Activated T-helper 2 cell treated with anti-CD3 and anti-CD28 coated beads, Interferon-gamma antibody, Interleukin-2, Interleukin-4, amounts not matched to agents 10 μg/mL and 5 μg/mL and 100 μg/mL, durations not matched to agents 14 hours and 24 hours and 36 hours (primary cell): Measurements from ENCODE around the gene SERINC2. TPM values are rescaled to one million over a fixed set of nuclear protein-coding genes. Genes with fewer than 3 reads are reported as not detected.

Experiments
- DNase-seq: peaks from one replicate; pipeline ENCODE4 v3.0.0; 2021; ENCODE audit warnings: low spot score
- H3K27ac Mint-ChIP-seq: one replicate; pipeline ENCODE4 v1.8.0; 2021; ENCODE audit warnings: mixed read lengths
- H3K27me3 Mint-ChIP-seq: one replicate; pipeline ENCODE4 v1.8.0; 2021; ENCODE audit warnings: low read depth, mixed read lengths
- H3K36me3 Mint-ChIP-seq: one replicate; pipeline ENCODE4 v1.8.0; 2021; ENCODE audit warnings: low read depth, mixed read lengths
- H3K4me1 Mint-ChIP-seq: one replicate; pipeline ENCODE4 v1.8.0; 2021; ENCODE audit warnings: low read depth, mixed read lengths
- H3K4me3 Mint-ChIP-seq: one replicate; pipeline ENCODE4 v1.8.0; 2021; ENCODE audit warnings: low read depth, mild to moderate bottlenecking, moderate library complexity, mixed read lengths
- H3K9me3 Mint-ChIP-seq: one replicate; pipeline ENCODE4 v1.8.0; 2021; ENCODE audit warnings: mixed read lengths
- intact Hi-C: fragments of 100-400 bp; cut with micrococcal nuclease; formaldehyde crosslinking; loops from one replicate; pipeline ENCODE4 v1.15.1; 2023
- total RNA-seq: library from RNA; stranded (reverse); gene quantifications from 2 replicates; pipeline ENCODE4 v1.2.3, GENCODE V29; 2022

The SERINC2 gene
- total RNA-seq, 1 donor from 2014 or later, result 0.27 TPM

DNA sequence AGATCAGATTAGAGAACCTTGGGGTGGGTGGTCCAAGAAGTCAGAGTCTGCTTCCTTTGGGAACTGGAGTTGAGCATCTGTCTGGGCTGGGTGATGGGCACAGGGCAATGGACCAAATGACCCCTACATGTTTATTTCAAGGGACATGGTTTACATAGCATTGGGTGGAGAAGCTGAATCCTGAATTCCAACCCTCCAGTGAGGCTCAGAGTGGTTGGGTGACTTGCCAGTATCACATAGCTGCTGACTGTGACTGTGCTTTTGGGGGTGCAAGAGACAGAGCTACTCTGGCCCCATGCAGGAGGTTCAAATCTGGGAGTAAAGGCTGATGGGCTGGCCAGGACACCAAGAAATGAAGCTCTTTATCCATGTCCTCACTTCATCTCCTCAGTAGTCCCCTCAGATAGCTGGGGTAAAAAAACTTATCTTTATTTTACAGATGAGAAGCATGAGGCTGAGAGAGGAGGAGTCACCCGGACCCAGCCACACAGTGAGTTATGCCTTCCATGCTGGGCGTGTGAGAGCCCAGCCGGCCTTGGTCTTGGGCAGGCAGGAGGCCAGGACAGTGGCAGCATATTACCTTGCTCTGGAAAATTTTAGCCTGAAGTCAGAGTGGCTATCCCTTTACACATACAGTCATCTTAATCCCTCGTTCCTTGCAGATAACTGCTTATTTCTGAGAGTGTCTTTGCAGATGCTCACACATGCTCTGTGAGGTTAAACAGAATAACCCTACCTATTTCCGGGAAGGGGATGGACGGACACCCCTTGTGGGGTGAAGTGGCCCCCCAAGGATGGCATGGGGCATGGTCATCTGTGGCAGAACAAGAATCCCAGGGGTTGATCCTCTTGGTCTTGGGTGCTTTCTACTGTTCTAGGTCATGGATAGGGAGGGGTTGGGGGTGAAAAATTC lies 2.8 kb upstream of the SERINC2 start:
- peaks cover 3% of the 10 kb centered on the region for H3K4me1 Mint-ChIP-seq

DNA sequence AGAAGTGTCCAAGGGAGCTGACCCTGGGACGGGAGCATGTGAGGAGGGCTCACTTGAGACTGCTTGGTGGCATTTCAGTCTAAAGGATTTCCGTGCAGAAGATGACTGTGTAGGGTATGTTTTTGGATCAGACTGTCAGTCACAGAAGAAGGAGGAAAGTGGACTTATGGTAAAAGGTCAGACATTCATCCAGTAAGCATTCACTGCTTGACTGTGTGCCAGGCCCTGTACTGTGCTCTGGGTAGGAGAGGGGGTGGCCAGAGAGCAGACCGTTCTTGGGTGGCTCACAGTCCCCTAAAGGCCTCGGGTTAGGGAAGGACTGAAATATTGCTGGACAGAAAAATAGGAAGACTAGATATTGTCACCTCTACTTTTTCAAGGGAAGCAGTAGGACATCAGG lies 2.1 kb upstream of the SERINC2 start:
- Mint-ChIP-seq H3K4me1 (peaks cover 3% of the 10 kb centered on the region), H3K27me3 (peaks cover 48% of the 10 kb centered on the region), H3K4me3 (no peak overlapping the region), H3K36me3 (no peaks in the 10 kb centered on the region), H3K27ac (no peak overlapping the region), H3K9me3 (no peaks in the 10 kb centered on the region)
- DNase-seq, result no peak
- intact Hi-C loops, result no loop called here

More for the DNA sequence above, 2.8 kb upstream of the SERINC2 start:
- Mint-ChIP-seq H3K27me3 (peaks cover 42% of the 10 kb centered on the region), H3K27ac (no peak overlapping the region), H3K9me3 (no peaks in the 10 kb centered on the region), H3K36me3 (no peaks in the 10 kb centered on the region), H3K4me3 (no peak overlapping the region)
- DNase-seq, result no peak
- intact Hi-C loops, result no loop called here

DNA sequence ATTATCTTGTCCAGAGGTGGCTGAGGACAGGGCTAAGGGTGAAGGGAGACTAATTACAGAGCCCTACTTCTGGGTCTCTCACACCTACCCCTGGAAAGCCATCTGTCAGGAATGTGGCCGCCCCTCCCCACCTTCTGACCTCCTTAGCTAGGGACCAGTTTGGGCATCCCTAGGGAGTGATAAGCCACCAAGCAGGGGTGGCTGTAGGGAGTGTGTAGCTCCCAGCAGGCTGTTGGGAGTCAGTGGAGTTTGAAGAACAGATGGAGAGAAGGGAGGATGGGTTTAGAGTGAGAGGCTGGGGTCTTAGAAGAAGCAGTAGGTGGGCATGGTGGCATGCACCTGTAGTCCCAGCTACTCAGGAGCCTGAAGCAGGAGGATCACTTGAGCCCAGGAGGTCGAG lies 808 bp upstream of the SERINC2 start:
- Mint-ChIP-seq H3K9me3 (no peaks in the 10 kb centered on the region), H3K36me3 (no peaks in the 10 kb centered on the region), H3K27ac (no peak overlapping the region), H3K4me3 (peak overlapping the region; percentile 65), H3K4me1 (peaks cover 3% of the 10 kb centered on the region), H3K27me3 (peaks cover 56% of the 10 kb centered on the region)
- intact Hi-C loops, result no loop called here
- no peak for DNase-seq

DNA sequence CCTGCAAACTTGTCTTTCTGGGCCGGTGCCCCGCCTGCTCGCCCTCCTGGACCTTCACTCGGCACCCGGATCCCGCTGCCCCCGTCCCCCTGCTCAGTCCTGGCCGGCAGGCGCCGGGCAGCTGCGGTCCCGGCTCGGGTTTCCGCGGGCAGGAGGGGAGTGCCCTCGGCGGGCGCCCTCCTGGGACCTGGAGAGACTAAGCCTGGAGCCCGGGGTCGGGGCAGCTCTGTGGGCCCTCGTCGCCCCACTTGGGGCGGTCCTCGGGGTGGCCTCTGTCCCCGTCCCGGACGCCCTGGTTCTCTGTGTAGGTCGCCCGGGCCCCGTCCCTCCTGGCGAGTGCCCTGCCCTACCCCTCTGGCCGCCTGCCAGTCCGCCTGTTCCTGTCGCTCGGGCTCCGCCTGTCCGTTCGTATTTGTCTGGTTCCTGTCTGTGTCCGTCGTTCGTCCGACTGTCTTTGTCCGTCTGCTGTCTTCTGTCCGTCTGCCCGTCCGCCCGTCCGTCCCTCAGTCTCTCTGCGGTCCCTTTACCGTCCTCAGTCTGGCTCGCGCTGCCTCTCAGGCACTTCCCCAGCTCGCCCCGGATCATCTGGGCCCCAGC lies 490 bp downstream of the SERINC2 start:
- no peak for DNase-seq
- intact Hi-C loops, result no loop called here
- peak overlapping the region; percentile 79 for H3K4me3 Mint-ChIP-seq
- no peak overlapping the region for H3K27ac Mint-ChIP-seq
- peaks cover 60% of the 10 kb centered on the region for H3K27me3 Mint-ChIP-seq
- H3K4me1 Mint-ChIP-seq, result peaks cover 3% of the 10 kb centered on the region
- H3K36me3 Mint-ChIP-seq, result no peaks in the 10 kb centered on the region
- H3K9me3 Mint-ChIP-seq, result no peaks in the 10 kb centered on the region

DNA sequence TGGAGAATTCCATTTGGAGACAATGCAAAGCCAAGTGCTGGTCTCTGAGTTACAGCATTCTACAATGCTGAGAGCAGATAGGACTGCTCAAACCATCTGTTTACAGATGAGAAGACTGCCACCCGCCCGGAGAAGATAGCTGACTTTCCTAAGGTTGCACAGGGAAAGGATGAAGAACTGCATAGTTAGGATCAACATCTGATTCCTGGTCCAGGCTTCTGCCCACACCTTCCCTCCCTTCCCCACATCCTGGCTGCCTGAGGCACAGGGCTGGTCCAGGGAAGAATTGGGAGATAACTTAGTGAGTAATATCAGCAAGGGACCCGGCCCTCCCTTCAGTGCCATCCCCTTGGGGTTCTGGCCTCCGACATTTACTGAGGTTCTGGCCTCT lies 2.0 kb downstream of the SERINC2 start:
- Mint-ChIP-seq H3K4me3 (no peak overlapping the region), H3K27me3 (peaks cover 57% of the 10 kb centered on the region), H3K36me3 (no peaks in the 10 kb centered on the region), H3K9me3 (no peaks in the 10 kb centered on the region), H3K4me1 (peaks cover 3% of the 10 kb centered on the region), H3K27ac (no peak overlapping the region)
- intact Hi-C loops, result no loop called here
- DNase-seq, result no peak

DNA sequence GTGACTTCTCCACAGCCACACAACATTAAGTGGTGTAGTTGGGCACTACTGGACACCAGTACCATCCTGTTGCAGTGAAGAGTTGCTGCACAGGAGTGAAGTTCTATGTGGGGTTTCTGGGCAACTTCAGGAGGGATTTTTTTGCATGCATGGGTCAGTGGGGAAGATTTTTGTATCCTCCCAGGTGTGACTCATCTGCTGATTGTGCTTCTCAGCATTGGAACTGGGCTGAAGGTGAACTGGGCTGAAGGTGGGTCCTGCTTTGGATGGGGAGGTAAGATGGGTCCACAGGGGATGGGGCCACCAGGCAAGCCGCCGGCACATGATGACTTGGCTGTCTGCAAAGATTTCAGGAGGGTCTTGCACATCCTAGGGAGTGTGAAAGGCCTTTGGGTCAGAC lies 2.6 kb downstream of the SERINC2 start:
- H3K4me3 Mint-ChIP-seq, result no peak overlapping the region
- H3K9me3 Mint-ChIP-seq, result no peaks in the 10 kb centered on the region
- peaks cover 53% of the 10 kb centered on the region for H3K27me3 Mint-ChIP-seq
- no peaks in the 10 kb centered on the region for H3K36me3 Mint-ChIP-seq
- intact Hi-C loops, result no loop called here
- no peak overlapping the region for H3K27ac Mint-ChIP-seq
- no peak for DNase-seq
- H3K4me1 Mint-ChIP-seq, result peaks cover 3% of the 10 kb centered on the region

DNA sequence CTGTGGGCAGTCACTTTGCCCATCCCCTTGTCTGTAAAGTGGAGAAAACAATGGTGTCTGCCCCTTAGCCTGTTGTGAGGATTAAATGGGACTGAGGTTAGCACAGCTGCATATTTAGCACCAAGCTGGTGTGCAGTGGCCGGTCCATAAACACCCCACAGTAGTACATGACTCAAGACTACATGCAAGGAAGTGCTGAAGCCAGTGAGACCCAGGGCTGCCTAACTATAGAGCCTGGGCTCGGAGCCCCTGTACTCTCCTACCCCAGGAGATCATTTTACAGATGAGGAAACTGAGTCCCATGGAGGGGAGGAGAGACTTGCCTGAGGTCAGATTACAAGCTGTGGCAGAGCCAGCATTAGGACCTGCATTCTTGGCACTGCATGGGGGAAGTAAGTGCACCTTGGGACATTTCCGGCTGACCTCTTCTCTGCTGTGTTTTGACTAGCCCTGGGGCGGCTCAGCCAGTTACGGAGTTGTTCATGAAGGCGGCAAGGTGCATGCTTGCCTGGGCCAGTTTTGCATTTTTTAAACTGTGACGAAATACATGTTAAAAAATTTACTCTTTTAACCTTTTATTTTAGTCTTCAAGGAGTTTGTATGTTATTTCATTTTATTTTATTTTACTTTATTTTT lies 3.2 kb downstream of the SERINC2 start:
- DNase-seq, result no peak
- H3K4me1 Mint-ChIP-seq, result peaks cover 3% of the 10 kb centered on the region
- no peak overlapping the region for H3K4me3 Mint-ChIP-seq
- intact Hi-C loops, result no loop called here
- no peaks in the 10 kb centered on the region for H3K9me3 Mint-ChIP-seq
- peaks cover 50% of the 10 kb centered on the region for H3K27me3 Mint-ChIP-seq
- no peak overlapping the region for H3K27ac Mint-ChIP-seq
- no peaks in the 10 kb centered on the region for H3K36me3 Mint-ChIP-seq

DNA sequence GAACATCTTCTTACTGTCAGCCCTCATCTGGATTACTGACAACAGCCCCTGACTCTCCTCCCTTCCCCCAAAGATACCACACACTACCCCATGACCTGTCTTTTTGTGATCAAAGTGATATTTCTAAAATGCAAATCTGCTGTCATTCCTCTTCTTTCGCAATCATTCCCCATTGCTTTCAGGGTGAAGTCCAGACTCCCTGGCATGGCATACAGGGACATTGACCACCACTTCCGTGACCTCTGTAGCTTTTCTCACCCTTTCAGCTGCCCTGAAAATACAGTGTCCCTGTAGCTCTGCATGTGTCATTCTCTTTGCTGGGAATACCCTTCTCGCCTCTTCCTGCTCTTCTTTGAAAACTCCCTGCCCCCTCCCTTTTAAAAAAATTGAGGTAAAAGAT lies 4.1 kb downstream of the SERINC2 start:
- Mint-ChIP-seq H3K27ac (no peak overlapping the region), H3K36me3 (no peaks in the 10 kb centered on the region), H3K27me3 (peaks cover 42% of the 10 kb centered on the region), H3K9me3 (no peaks in the 10 kb centered on the region), H3K4me3 (no peak overlapping the region), H3K4me1 (peaks cover 3% of the 10 kb centered on the region)
- DNase-seq, result no peak
- intact Hi-C loops, result no loop called here

DNA sequence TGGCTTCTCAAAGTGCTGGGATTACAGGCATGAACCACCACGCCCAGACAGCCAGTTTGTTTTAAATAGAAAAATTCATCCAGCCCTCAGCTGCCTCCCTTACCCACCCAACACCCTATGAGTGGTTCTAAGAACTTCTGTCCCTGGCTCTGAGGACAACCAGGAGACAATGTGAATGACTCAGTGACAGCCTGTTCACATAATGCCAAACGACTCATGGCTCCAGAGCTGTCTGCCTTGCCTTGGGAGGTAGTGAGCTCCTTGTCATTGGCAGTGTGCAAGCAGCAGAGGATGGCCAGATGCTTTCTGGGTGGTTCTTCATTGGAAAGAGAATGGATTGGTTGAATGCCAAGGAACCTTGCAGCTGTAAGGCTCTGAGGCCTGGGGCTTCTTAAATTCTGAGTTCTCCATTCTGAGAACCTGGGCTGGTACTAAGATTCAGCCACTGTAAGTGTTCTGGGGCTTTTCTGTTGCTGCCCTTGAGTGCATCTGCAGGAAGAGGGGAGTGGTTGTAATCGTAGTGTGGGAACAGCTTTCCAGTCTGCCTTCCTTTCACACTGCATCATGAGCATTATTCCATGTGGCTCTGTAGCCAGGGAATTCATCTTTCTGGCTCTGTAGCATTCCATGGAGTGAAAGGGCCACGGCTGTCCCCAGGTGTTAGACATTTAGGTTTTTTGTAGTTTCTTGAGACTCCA lies 5.8 kb downstream of the SERINC2 start:
- no peaks in the 10 kb centered on the region for H3K9me3 Mint-ChIP-seq
- intact Hi-C loops, result no loop called here
- no peak overlapping the region for H3K4me3 Mint-ChIP-seq
- H3K27me3 Mint-ChIP-seq, result peaks cover 44% of the 10 kb centered on the region
- H3K4me1 Mint-ChIP-seq, result peaks cover 8% of the 10 kb centered on the region
- no peaks in the 10 kb centered on the region for H3K36me3 Mint-ChIP-seq
- H3K27ac Mint-ChIP-seq, result no peak overlapping the region
- DNase-seq, result no peak

DNA sequence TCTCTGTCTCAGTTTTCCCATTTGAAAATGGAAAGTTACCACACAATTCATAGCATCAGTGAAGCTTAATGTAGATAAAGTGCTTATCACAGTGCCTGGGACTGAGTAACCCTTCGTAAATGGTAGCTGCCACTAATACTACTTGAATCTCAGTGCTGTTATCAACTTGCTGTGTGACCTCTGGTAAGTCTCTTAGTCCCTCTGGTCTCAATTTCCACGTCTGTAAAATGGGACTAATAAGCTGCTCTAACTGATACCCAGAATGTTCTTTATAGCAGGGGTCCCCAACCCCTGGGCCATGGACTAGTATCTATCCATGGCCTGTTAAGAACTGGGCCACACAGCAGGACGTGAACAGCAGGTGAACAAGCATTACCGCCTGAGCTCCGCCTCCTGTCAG lies 7.7 kb downstream of the SERINC2 start:
- Mint-ChIP-seq H3K36me3 (no peaks in the 10 kb centered on the region), H3K9me3 (no peaks in the 10 kb centered on the region), H3K4me3 (no peak overlapping the region), H3K27ac (no peak overlapping the region), H3K27me3 (peaks cover 32% of the 10 kb centered on the region), H3K4me1 (peaks cover 8% of the 10 kb centered on the region)
- DNase-seq, result no peak
- intact Hi-C loops, result loop anchor here (5.0 kb wide), 1 partner anchor 238 kb away; no protein-coding TSS in a partner anchor

DNA sequence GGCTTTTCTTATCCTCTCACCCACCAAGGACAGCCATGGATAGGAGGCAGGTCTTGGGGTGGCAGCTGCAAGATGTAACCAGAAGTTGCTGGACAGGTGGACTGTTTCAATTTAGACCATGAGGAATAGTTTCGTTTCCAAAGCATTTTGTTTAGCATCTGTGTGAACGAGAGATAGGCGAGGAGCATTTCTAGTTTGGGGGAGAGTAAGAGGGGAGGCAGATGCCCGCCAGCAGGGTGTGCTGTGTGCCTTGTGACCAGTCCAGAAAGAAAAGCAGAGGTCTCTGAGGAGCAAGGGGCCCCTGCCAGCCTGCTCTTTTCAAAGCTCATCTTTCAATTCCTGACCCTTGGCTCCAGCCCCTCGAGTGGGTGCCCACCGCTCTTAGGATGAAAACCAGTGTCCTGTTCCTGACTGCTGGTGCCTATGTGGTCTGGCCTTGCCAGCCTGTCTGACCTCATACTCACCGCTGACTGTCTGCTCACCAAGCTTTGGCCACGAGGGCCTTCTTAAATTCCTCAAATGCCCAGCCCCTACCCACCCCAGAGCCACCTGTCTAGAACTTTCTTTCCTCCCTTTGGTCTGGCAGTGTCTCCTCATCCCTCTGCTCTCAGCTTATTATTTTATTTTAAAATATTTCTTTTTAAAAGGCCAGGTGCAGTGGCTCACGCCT lies 8.5 kb downstream of the SERINC2 start:
- H3K9me3 Mint-ChIP-seq, result no peaks in the 10 kb centered on the region
- peaks cover 8% of the 10 kb centered on the region for H3K4me1 Mint-ChIP-seq
- H3K36me3 Mint-ChIP-seq, result no peaks in the 10 kb centered on the region
- peaks cover 25% of the 10 kb centered on the region for H3K27me3 Mint-ChIP-seq
- H3K4me3 Mint-ChIP-seq, result no peak overlapping the region
- H3K27ac Mint-ChIP-seq, result no peak overlapping the region
- intact Hi-C loops, result loop anchor here (1.0 to 5.0 kb wide), 2 partner anchors 27 to 239 kb away; no protein-coding TSS in a partner anchor
- no peak for DNase-seq
